Epithelial cell of esophagus (primary cell): Measurements from ENCODE around the gene ADARB2.
"Not testable (repeated sequence)": the region's sequence is repeated elsewhere in the genome, so short reads cannot be mapped to it uniquely, and the experiment has no call there.

Source experiments
- DNase-seq: peaks from one replicate; pipeline ENCODE4 v3.0.0; 2010; ENCODE audit warnings: low read depth
- H3K4me3 ChIP-seq: 2 replicates; pipeline ENCODE4 v1.5.1; 2011; ENCODE audit warnings: mild to moderate bottlenecking, low read length, control low read depth
- TF ChIP-seq, protein P1 (sequence below): IDR thresholded peaks from 2 replicates; pipeline ENCODE4 v1.5.1; 2011; ENCODE audit warnings: low read depth, mild to moderate bottlenecking, low read length, control low read depth, inconsistent platforms; ENCODE audit not compliant: insufficient read depth; ENCODE audit errors: missing control alignments

Gene ADARB2

DNA sequence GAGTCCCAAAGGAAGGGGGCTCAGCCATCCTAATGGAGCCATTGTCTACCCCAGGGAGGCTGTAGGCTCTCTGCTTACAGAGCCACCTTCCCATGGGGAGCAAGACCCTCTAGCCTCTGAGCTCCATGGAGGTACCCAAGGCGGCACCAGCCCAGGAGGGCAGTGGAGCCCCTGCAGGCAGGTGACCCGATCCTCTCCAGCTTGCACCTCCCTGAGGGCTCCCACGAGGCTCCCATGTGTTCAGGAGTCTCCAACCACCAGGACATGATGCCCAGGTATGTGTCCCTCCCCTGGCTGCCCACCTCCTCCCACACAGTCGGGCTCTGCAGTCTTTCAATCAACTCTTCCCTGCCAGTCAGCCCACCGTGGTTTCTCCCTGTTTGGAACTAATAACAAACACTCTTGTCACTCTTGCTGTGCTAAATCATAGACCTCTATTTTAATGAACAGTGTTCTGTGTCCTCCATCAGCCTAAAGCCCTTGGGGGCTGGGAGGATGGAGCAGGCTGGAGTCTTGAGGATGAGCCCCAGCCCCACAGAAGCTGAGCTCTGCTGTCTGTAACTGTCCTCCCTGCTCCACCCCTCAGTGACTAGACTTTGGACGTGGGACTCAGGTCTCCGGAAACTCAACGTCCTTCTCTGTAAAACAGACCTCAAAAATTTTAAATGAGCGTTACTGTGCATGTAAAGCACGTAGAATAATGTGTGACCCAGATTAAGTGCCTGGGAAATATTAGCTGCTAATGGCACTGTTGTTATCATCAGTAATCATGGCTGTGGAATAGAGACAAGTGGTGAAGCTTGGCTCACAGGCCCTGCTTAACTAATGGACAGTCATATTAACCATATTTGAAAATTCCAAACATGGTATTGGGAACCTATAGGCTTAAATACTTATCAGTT lies 382.3 kb downstream of the ADARB2 start:
- no peak for DNase-seq
- TF ChIP-seq, protein P1, sequence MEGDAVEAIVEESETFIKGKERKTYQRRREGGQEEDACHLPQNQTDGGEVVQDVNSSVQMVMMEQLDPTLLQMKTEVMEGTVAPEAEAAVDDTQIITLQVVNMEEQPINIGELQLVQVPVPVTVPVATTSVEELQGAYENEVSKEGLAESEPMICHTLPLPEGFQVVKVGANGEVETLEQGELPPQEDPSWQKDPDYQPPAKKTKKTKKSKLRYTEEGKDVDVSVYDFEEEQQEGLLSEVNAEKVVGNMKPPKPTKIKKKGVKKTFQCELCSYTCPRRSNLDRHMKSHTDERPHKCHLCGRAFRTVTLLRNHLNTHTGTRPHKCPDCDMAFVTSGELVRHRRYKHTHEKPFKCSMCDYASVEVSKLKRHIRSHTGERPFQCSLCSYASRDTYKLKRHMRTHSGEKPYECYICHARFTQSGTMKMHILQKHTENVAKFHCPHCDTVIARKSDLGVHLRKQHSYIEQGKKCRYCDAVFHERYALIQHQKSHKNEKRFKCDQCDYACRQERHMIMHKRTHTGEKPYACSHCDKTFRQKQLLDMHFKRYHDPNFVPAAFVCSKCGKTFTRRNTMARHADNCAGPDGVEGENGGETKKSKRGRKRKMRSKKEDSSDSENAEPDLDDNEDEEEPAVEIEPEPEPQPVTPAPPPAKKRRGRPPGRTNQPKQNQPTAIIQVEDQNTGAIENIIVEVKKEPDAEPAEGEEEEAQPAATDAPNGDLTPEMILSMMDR: no peak
- no peak overlapping the region for H3K4me3 ChIP-seq

DNA sequence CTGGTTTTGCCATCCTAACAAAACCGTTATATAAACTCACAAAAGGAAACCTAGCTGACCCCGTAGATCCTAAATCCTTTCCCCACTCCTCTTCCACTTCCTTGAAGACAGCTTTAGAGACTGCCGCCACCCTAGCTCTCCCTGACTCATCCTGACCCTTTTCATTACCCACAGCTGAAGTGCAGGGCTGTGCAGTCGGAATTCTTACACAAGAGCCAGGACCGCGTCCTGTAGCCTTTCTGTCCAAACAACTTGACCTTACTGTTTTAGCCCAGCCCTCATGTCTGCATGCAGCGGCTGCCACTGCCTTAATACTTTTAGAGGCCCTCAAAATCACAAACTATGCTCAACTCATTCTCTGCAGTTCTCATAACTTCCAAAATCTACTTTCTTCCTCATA lies 385.0 kb downstream of the ADARB2 start:
- H3K4me3 ChIP-seq, DNase-seq: not testable (repeated sequence)

DNA sequence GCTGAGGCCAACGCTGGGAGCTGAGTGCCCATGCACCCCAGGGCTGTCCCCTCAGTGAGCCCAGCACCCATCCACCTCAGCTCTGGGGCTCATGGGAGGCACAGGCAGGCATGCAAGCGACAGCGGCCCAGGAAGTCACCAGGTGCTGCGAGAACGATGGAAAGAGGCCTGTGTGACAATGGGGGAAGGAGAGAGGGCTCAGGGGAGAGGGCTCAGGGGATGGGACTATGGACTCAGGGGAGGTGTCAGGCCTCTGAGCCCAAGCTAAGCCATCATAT lies 388.6 kb downstream of the ADARB2 start:
- DNase-seq: no peak
- TF ChIP-seq, protein P1: no peak
- H3K4me3 ChIP-seq: no peak overlapping the region

DNA sequence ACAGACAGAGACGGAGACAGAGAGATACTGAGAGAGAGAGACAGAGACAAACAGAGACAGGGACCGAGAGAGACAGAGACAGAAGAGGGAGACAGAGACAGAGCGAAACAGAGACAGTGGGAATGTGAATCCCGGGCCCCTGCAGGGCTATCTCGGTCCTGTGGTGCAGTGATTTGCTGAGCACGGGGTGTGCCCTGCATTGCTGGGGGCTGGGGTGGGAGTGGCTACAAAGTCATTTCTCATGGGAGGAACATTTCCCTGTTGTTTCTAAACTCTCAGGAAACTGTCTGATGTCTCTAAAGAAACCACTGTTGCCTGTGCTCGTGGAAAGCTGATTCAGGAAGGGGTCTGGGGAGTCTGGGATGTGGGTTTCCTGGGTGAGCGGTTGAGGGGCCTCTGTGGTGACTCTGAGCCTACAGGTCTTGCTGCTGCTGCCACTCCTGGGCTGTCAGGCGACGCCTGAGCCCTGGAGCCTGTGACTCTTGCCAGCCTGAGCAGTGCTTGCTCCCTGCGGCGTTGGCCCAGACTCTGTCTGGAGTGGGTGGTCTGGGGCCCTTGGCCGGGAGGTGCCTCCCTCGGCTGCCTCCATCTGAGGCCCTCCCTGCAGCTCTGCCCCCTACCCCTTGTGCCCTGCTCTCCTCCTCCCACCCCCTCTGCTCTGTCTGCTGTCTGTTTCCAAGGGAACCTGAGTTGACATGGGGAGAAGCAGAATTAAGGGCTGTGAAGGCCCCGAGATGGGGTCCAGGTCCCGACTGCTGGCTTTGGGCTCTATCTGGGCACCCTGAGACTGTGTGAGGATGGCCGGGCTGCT lies 389.2 kb downstream of the ADARB2 start:
- TF ChIP-seq, protein P1: no peak
- H3K4me3 ChIP-seq: no peak overlapping the region
- DNase-seq: no peak

DNA sequence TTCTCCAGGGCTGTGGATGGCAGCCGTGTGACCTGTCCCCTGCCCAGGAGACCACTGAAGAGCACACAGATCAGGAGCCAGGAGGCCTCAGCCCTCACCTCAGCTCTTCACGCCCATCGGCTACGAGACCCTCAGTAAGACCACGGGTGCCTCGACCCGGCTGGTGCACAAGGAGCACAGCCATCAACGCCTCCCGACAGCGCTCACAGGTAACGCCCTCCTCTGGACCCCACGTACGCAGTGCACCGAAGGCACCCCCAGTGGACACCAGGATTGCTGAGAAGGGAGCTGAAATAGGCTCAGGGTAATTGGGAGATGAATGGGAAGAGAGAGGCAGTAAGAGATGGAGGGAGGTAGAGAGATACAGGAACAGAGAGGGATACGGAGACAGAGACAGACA lies 389.8 kb downstream of the ADARB2 start:
- DNase-seq: no peak
- no peak overlapping the region for H3K4me3 ChIP-seq
- TF ChIP-seq, protein P1: no peak

DNA sequence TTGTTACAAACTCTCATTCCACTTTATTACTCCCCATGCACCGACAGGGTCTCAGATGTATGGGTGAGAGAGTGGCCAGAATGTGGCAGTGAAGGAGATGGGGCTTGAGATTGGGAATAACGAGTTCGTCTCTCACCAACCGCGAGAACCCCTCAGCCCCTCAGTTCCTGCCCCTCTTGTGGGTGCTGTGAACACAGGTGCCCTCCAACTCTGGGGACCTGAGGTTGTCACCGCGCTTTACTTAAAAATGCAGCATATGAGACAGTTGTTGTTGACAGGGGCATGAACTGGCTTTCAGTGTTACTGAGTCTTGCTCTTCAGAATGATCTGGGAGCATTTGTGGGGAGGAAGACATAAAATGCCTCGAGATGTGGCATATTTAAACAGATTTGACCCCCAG lies 391.1 kb downstream of the ADARB2 start:
- TF ChIP-seq, protein P1: no peak

DNA sequence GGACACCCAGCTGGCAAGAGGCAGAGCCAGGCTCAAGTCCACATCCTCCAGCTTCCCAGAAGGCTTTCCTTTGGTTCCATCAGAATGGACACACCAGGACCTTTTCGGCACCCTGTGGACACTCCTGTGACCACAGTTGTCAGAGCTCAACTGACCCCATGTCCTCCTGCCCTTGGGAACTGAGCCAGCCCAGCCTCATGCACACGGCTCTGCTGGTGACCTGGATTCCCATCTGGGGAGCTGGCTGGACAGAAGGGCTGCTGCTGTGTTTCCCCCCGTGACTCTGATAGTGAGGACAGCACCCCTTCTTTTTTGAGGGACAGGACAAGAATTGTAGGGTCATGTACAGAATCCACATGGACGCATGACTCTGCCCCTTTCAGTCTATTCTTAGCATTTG lies 392.0 kb downstream of the ADARB2 start:
- TF ChIP-seq, protein P1: no peak
- no peak for DNase-seq
- H3K4me3 ChIP-seq: no peak overlapping the region

More for the DNA sequence above, 391.1 kb downstream of the ADARB2 start:
- H3K4me3 ChIP-seq: no peak overlapping the region
- no peak for DNase-seq
